Urothelium cell line (cell line): Measurements from ENCODE around the gene NAP1L3.

Experiments used
- DNase-seq: peaks from one replicate; pipeline ENCODE4 v3.0.0; 2011; ENCODE audit warnings: low spot score, mixed read lengths
- FAIRE-seq: peaks from 2 replicates; lab custom pipeline; 2011; peaks lifted over from hg19 to GRCh38; lab: Jason Lieb, UNC

The NAP1L3 gene

GRCh38 chrX:93673056-93673868 is at the start of gene NAP1L3:
NAP1L3 (minus strand) TSS chrX:93673578; CDS start chrX:93673304, 274 bp downstream.
- FAIRE-seq (no peak), DNase-seq (peak; percentile 71)

- no peak for FAIRE-seq
- no peak for DNase-seq
Measured at GRCh38 chrX:93711076-93711475, 37.7 kb upstream of the NAP1L3 start.

GRCh38 chrX:93703701-93704100 is 30.3 kb upstream of the NAP1L3 start:
- no peak for DNase-seq
- no peak for FAIRE-seq

GRCh38 chrX:93695981-93696380 is 22.6 kb upstream of the NAP1L3 start:
- DNase-seq (no peak), FAIRE-seq (no peak)

GRCh38 chrX:93673869-93674271 is 492 bp upstream of the NAP1L3 start, which contains the start of gene FAM133A:
FAM133A (plus strand) TSS chrX:93674206; CDS start chrX:93709420, 35,214 bp downstream.
- FAIRE-seq (no peak), DNase-seq (peak; percentile 16)

GRCh38 chrX:93660575-93660974 is 12.8 kb downstream of the NAP1L3 start:
- no peak for FAIRE-seq
- DNase-seq: no peak

GRCh38 chrX:93649381-93649780 is 24.0 kb downstream of the NAP1L3 start:
- no peak for DNase-seq
- FAIRE-seq: no peak

GRCh38 chrX:93637591-93637990 is 35.8 kb downstream of the NAP1L3 start:
- no peak for DNase-seq
- no peak for FAIRE-seq
